Stomach (tissue), 9 donors: Measurements from ENCODE around the gene PHF19. TPM values are rescaled to one million over a fixed set of nuclear protein-coding genes. Genes with fewer than 3 reads are reported as not detected.

ENCODE experiments used
- DNase-seq, 2 donors: peaks; one replicate each; pipeline versions ENCODE4 v3.0.0 to v3.0.0-alpha.2; 2013 to 2019
- H3K27ac ChIP-seq, 5 donors: fragments of 200-600 bp in 4 of 5; sonication (generic) in 4 of 5; one replicate each; pipeline ENCODE4 v1.5.1; 2013 to 2019; ENCODE audit warnings: mild to moderate bottlenecking in 1 of 5, moderate library complexity in 1 of 5
- H3K27me3 ChIP-seq, 3 donors: fragments of 200-600 bp; sonication (generic); one replicate each; pipeline ENCODE4 v1.5.1; 2017 to 2019; ENCODE audit warnings: mixed run types in 1 of 3
- H3K36me3 ChIP-seq, 4 donors: fragments of 200-600 bp; sonication (generic); 1 replicate in 3 of 4; 2 replicates in 1 of 4; pipeline ENCODE4 v1.5.1; 2016 to 2019
- H3K4me1 ChIP-seq, 4 donors: fragments of 200-600 bp; sonication (generic); one replicate each; pipeline ENCODE4 v1.5.1; 2016 to 2019
- H3K4me3 ChIP-seq, 4 donors: fragments of 200-600 bp; sonication (generic) in 3 of 4; one replicate each; pipeline ENCODE4 v1.5.1; 2016 to 2019; ENCODE audit warnings: mild to moderate bottlenecking in 1 of 4
- H3K9me3 ChIP-seq, 4 donors: fragments of 200-600 bp; sonication (generic); one replicate each; pipeline ENCODE4 v1.5.1; 2016 to 2019
- CTCF ChIP-seq, 7 experiments: fragments of 450-650 bp in 4 of 7; fragments of 200-600 bp in 3 of 7; sonication (generic) in 3 of 7; IDR thresholded peaks; one replicate each; pipeline ENCODE4 v1.5.1; 2016 to 2019; ENCODE audit warnings: antibody characterized with exemption in 7 of 7, control low read depth in 2 of 7, mild to moderate bottlenecking in 1 of 7
- EP300 ChIP-seq: sonication (generic); formaldehyde crosslinking; IDR thresholded peaks from one replicate; pipeline ENCODE4 v1.6.1; 2017; ENCODE audit warnings: antibody characterized with exemption
- POLR2A ChIP-seq, 4 donors: fragments of 450-650 bp; IDR thresholded peaks; one replicate each; pipeline ENCODE4 v1.6.1; 2016; ENCODE audit warnings: antibody characterized with exemption in 4 of 4, control low read depth in 2 of 4, mild to moderate bottlenecking in 1 of 4, moderate library complexity in 1 of 4
- POLR2AphosphoS5 ChIP-seq, 3 donors: sonication (generic); formaldehyde crosslinking; IDR thresholded peaks; one replicate each; pipeline ENCODE4 v1.6.1; 2016; ENCODE audit warnings: antibody characterized with exemption in 3 of 3
- WGBS, 5 donors: extraction: QIAGEN DNeasy Blood & Tissue Kit in 3 of 5; methylation state at CpG; one replicate each; pipeline versions ENCODE4 v1.1.5 to v1.1.7; 2013 to 2018; 5-methylcytosine and 5-hydroxymethylcytosine counted together
- intact Hi-C: fragments of 100-400 bp; cut with DNase I; formaldehyde crosslinking; loops from one replicate; pipeline ENCODE4 v1.15.1; 2023; ENCODE audit warnings: low total_unique reads
- polyA plus RNA-seq, 3 donors: library from polyadenylated mRNA; stranded (reverse); fragments of 200-250 nt; gene quantifications; one replicate each; pipeline ENCODE4 v1.2.3, GENCODE V29; 2013
- total RNA-seq, 5 donors: library from RNA; depleted of rRNA; stranded (reverse); fragments of >200 nt; gene quantifications; one replicate each; pipeline versions ENCODE4 v1.1.0 to v1.2.3, GENCODE V29; 2014 to 2016
- donor health status: healthy with polysubstance abuse.
- donor health status: Bipolar disorder and iron deficiency.
- donor health status: healthy.

The PHF19 gene
- total and polyA plus RNA-seq, 8 donors = 10.7 to 251 (median 27.2) TPM

- Histone ChIP-seq H3K27ac (peak overlapping the region; percentile 90 to 98 (median 97)), H3K27me3 (no peaks in the 10 kb centered on the region), H3K9me3 (no peaks in the 10 kb centered on the region), H3K36me3 (peaks cover 3 to 34% (median 20%) of the 10 kb centered on the region in 4 donors), H3K4me1 (peaks cover 4 to 36% (median 26%) of the 10 kb centered on the region in 4 donors), H3K4me3 (peak overlapping the region; percentile 73 to 93 (median 80))
- no peak for DNase-seq
- intact Hi-C loops = loop anchor here (10.0 kb wide), 1 partner anchor 49 kb away; the partner anchor contains the start of gene TRAF1
- WGBS, 5 donors = 47 to 65% (median 55%) methylated on average over 7 of the region's 7 CpGs
- no peak for TF ChIP-seq CTCF (IDR thresholded peaks at IDR 0.05)
- TF ChIP-seq POLR2A (IDR thresholded peaks at IDR 0.05) = no peak
- TF ChIP-seq EP300 = no peak
- no peak for TF ChIP-seq POLR2AphosphoS5 (IDR thresholded peaks at IDR 0.05)
Measured at GRCh38 chr9:120875643-120875953, 1.4 kb downstream of the PHF19 start.

- TF ChIP-seq POLR2AphosphoS5 (IDR thresholded peaks at IDR 0.05) (no peak), CTCF (IDR thresholded peaks at IDR 0.05) (no peak), EP300 (no peak), POLR2A (IDR thresholded peaks at IDR 0.05) (no peak)
- intact Hi-C loops = loop anchor here (10.0 kb wide), 1 partner anchor 50 kb away; the partner anchor contains the start of gene TRAF1
- Histone ChIP-seq H3K9me3 (no peaks in the 10 kb centered on the region), H3K4me1 (peaks cover 4 to 36% (median 26%) of the 10 kb centered on the region in 4 donors), H3K4me3 (no peak overlapping the region), H3K27me3 (no peaks in the 10 kb centered on the region), H3K27ac (peak overlapping the region in 4 of 5 donors; percentile 95 to 98 (median 98)), H3K36me3 (peaks cover 3 to 34% (median 20%) of the 10 kb centered on the region in 4 donors)
- 70 to 87% (median 78%) methylated on average over 4 of the region's 4 CpGs for WGBS, 5 donors
- no peak for DNase-seq
Measured at GRCh38 chr9:120875195-120875565, 1.8 kb downstream of the PHF19 start.

GRCh38 chr9:120874226-120875194 lies 2.5 kb downstream of the PHF19 start:
- Histone ChIP-seq H3K27me3 (no peaks in the 10 kb centered on the region), H3K36me3 (peaks cover 3 to 34% (median 20%) of the 10 kb centered on the region in 4 donors), H3K9me3 (no peaks in the 10 kb centered on the region), H3K27ac (peak overlapping the region in 3 of 5 donors; percentile 35 to 98 (median 95)), H3K4me1 (peaks cover 5 to 41% (median 31%) of the 10 kb centered on the region in 4 donors), H3K4me3 (no peak overlapping the region)
- intact Hi-C loops = loop anchor here (10.0 kb wide), 1 partner anchor 50 kb away; the partner anchor contains the start of gene TRAF1
- WGBS, 5 donors = 90 to 95% (median 94%) methylated on average over 10 of the region's 10 CpGs
- TF ChIP-seq POLR2A (IDR thresholded peaks at IDR 0.05) (no peak), CTCF (IDR thresholded peaks at IDR 0.05) (no peak), POLR2AphosphoS5 (IDR thresholded peaks at IDR 0.05) (no peak), EP300 (no peak)
- no peak for DNase-seq

GRCh38 chr9:120873512-120873911 lies 3.5 kb downstream of the PHF19 start:
- no peak overlapping the region for H3K4me3 ChIP-seq
- no peak for TF ChIP-seq EP300
- no peak for TF ChIP-seq POLR2A (IDR thresholded peaks at IDR 0.05)
- TF ChIP-seq CTCF (IDR thresholded peaks at IDR 0.05) = no peak
- no peak for TF ChIP-seq POLR2AphosphoS5 (IDR thresholded peaks at IDR 0.05)
- H3K36me3 ChIP-seq = peaks cover 3 to 34% (median 20%) of the 10 kb centered on the region in 4 donors
- H3K9me3 ChIP-seq = no peaks in the 10 kb centered on the region
- H3K4me1 ChIP-seq = peaks cover 10 to 44% (median 36%) of the 10 kb centered on the region in 4 donors
- 56 to 70% (median 68%) methylated on average over 4 of the region's 4 CpGs for WGBS, 5 donors
- peak in 1 of 2 donors; percentile 59 for DNase-seq
- intact Hi-C loops = loop anchor here (10.0 kb wide), 1 partner anchor 51 kb away; the partner anchor contains the start of gene TRAF1
- peak overlapping the region in 1 of 5 donors; percentile 14 for H3K27ac ChIP-seq
- H3K27me3 ChIP-seq = no peaks in the 10 kb centered on the region
